MCF 10A (cell line): ENCODE results near the gene L3MBTL2. TPM values are rescaled to one million over a fixed set of nuclear protein-coding genes. Genes with fewer than 3 reads are reported as not detected.

Source experiments
- BruUV-seq: library from RNA; stranded (reverse); fragments of 400-500 nt; replicated peaks from 2 replicates; lab custom pipeline; 2021; lab: Mats Ljungman, UMichigan
- CTCF ChIA-PET: fragments of 300-600 bp; sonication (Branson Sonifier 250); formaldehyde crosslinking; extraction: SDS; loops from one replicate; lab custom pipeline; 2021; ENCODE audit warnings: antibody characterized with exemption, inconsistent platforms; lab: Yijun Ruan, JAX
- POLR2A ChIA-PET: fragments of 300-600, 350-650 bp; sonication (Branson Sonifier 250); formaldehyde crosslinking; extraction: SDS; loops from one replicate; lab custom pipeline; 2020; ENCODE audit warnings: antibody characterized with exemption, inconsistent platforms; lab: Yijun Ruan, JAX
- DNase-seq: peaks from one replicate; pipeline ENCODE4 v3.0.0-alpha.2; 2018; ENCODE audit not compliant: unreplicated experiment
- H3K27ac Mint-ChIP-seq: one replicate; pipeline ENCODE4 v1.8.0; 2022; ENCODE audit warnings: mild to moderate bottlenecking, low read depth, mixed read lengths; ENCODE audit not compliant: unreplicated experiment
- H3K27me3 Mint-ChIP-seq: one replicate; pipeline ENCODE4 v1.8.0; 2022; ENCODE audit warnings: mixed read lengths; ENCODE audit not compliant: insufficient read depth, unreplicated experiment
- H3K36me3 Mint-ChIP-seq: one replicate; pipeline ENCODE4 v1.8.0; 2022; ENCODE audit warnings: mild to moderate bottlenecking, moderate library complexity, mixed read lengths; ENCODE audit not compliant: insufficient read depth, unreplicated experiment
- H3K4me1 Mint-ChIP-seq: one replicate; pipeline ENCODE4 v1.8.0; 2022; ENCODE audit warnings: mixed read lengths; ENCODE audit not compliant: insufficient read depth, unreplicated experiment
- H3K4me3 Mint-ChIP-seq: one replicate; pipeline ENCODE4 v1.8.0; 2022; ENCODE audit warnings: mild to moderate bottlenecking, moderate library complexity, mixed read lengths; ENCODE audit not compliant: unreplicated experiment
- H3K9me3 Mint-ChIP-seq: one replicate; pipeline ENCODE4 v1.8.0; 2022; ENCODE audit warnings: mixed read lengths; ENCODE audit not compliant: unreplicated experiment
- CTCF ChIP-seq: fragments of 200-600 bp; IDR thresholded peaks from one replicate; pipeline ENCODE4 v1.8.0; 2022; ENCODE audit warnings: antibody characterized with exemption, mild to moderate bottlenecking; ENCODE audit not compliant: unreplicated experiment
- intact Hi-C: fragments of 100-400 bp; cut with micrococcal nuclease; formaldehyde crosslinking; loops from 2 replicates; pipeline ENCODE4 v1.14.1; 2022
- total RNA-seq: library from RNA; stranded (reverse); gene quantifications from 2 replicates; pipeline ENCODE4 v1.2.3, GENCODE V29; 2022

The L3MBTL2 gene
- total RNA-seq, 1 experiment from 2014 or later: 28.7 TPM

DNA sequence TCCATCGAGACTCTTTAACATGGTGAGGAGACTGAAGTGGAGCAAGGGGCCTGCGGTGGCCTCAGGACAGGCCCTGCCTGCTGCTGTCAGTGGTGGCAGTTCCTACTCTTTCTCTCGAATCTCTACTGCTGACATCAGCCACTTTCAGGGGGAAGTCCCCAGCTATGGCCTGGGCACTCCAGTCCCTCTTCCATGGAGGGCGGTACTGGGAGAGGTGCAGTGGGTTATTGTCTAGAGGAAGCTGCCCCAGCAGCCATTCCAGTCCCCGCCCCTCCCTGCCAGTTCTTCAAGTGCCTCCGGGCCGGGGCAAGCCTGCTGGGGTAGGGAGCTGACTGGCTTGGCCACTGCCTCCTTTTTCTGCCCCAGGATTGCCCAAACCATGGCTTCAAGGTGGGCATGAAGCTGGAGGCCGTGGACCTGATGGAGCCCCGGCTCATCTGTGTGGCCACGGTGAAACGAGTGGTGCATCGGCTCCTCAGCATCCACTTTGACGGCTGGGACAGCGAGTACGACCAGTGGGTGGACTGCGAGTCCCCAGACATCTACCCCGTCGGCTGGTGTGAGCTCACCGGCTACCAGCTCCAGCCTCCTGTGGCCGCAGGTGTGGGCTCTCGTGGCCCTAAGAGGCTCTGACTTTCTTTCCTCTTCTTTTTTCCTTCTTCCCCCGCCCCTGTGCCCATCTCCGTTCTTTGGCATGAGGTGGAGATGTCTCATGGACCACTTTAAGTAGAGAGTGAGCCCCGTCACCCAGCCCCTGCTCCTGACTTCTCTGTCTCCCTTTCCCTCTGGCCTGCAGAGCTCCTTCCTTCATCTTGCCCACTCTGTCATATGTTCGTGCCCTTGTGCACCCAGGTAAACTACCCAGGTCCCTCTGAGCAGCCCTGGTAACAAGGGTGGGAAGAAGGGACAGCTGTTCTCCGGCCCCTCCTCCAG is 21.9 kb downstream of the L3MBTL2 start:
- Mint-ChIP-seq H3K27me3 (no peaks in the 10 kb centered on the region), H3K9me3 (no peaks in the 10 kb centered on the region), H3K27ac (no peak overlapping the region), H3K4me1 (no peaks in the 10 kb centered on the region), H3K4me3 (no peak overlapping the region), H3K36me3 (peaks cover 51% of the 10 kb centered on the region)
- intact Hi-C loops: no loop called here
- no TSS peak for BruUV-seq
- ChIA-PET CTCF (interaction anchor here (1.6 kb wide), 1 partner anchor 11 kb away, joined by 3 read pairs; no protein-coding TSS in a partner anchor), POLR2A (no interaction called here)
- no peak for DNase-seq
- no peak for TF ChIP-seq CTCF

DNA sequence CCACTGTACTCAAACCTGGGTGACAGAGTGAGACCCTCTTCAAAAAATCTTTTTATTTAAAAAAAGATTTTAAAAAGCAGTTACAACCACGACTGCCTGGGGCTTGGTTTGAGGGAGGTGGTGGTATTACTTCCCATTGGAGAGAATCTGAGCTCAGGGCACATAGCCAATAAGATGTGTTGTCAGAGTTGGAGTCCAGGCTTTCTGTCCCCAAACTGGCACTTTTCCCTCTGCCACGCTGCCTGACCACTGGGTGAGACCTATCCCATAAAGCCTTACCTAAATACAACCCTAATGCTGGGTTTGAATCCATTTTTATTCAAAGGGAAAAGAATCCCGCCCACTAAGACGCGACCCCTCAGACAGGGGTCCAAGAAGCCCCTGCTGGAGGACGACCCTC is 24.1 kb downstream of the L3MBTL2 start:
- no peaks in the 10 kb centered on the region for H3K4me1 Mint-ChIP-seq
- no peak overlapping the region for H3K4me3 Mint-ChIP-seq
- intact Hi-C loops: no loop called here
- H3K36me3 Mint-ChIP-seq: peaks cover 38% of the 10 kb centered on the region
- ChIA-PET CTCF (no interaction called here), POLR2A (interaction anchor here (0.6 to 0.9 kb wide), 2 partner anchors 117 to 207 kb away, joined by 3 read pairs; no protein-coding TSS in a partner anchor)
- no peak overlapping the region for H3K27ac Mint-ChIP-seq
- no peak for TF ChIP-seq CTCF
- BruUV-seq: no TSS peak
- H3K9me3 Mint-ChIP-seq: no peaks in the 10 kb centered on the region
- no peaks in the 10 kb centered on the region for H3K27me3 Mint-ChIP-seq
- no peak for DNase-seq

DNA sequence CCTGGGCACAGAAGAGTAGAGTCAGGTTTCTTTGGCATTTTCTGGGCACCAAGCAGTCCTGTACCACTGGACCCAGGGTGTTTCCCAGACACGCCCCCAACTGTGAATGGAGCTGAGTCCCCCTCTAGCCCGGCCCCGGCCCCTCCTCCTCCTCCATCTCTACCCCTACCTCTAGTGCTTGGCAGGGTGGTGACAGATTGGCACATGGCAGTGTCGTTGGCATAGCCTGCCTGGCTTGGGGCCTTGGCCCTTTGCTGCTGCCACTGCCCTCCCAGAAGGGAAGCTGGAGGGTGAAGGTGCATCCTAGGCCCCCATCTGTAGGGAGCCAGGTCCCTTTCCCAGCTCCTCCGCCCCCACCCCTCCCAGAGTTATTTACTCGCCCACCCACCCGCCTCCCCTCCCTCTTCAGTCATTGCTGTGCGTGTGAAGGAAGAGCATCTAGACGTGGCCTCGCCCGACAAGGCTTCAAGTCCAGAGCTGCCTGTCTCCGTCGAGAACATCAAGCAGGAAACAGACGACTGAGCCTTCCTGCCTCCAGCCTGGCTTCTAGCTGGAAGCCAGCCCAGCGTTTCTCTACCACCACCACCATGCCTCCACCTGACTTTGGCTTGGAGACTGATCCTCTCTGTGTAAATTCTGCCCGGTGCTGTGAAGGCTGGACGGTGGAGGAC is 24.8 kb downstream of the L3MBTL2 start:
- ChIA-PET CTCF (interaction anchor here (0.6 kb wide), 1 partner anchor 34 kb away, joined by 4 read pairs; no protein-coding TSS in a partner anchor), POLR2A (interaction anchor here (0.5 kb wide), 1 partner anchor 525 kb away, joined by 3 read pairs; no protein-coding TSS in a partner anchor)
- TF ChIP-seq CTCF: no peak
- Mint-ChIP-seq H3K4me3 (no peak overlapping the region), H3K27me3 (no peaks in the 10 kb centered on the region), H3K4me1 (no peaks in the 10 kb centered on the region), H3K9me3 (no peaks in the 10 kb centered on the region), H3K36me3 (peaks cover 32% of the 10 kb centered on the region), H3K27ac (no peak overlapping the region)
- intact Hi-C loops: no loop called here
- DNase-seq: no peak
- no TSS peak for BruUV-seq

GRCh38 chr22:41230401-41230785 is 25.3 kb downstream of the L3MBTL2 start:
- BruUV-seq: no TSS peak
- Mint-ChIP-seq H3K4me3 (no peak overlapping the region), H3K4me1 (no peaks in the 10 kb centered on the region), H3K36me3 (peaks cover 32% of the 10 kb centered on the region), H3K27ac (no peak overlapping the region), H3K9me3 (no peaks in the 10 kb centered on the region), H3K27me3 (no peaks in the 10 kb centered on the region)
- no peak for TF ChIP-seq CTCF
- intact Hi-C loops: no loop called here
- ChIA-PET CTCF (interaction anchor here (0.6 kb wide), 1 partner anchor 33 kb away, joined by 4 read pairs; no protein-coding TSS in a partner anchor), POLR2A (interaction anchor here (0.5 to 1.4 kb wide), 2 partner anchors 9 to 525 kb away, joined by 3 read pairs; no protein-coding TSS in a partner anchor)
- no peak for DNase-seq
